ENCODE results near the gene PEX13.

The PEX13 gene

GRCh38 chr2:61065714-61066709 lies 48.5 kb downstream of the PEX13 start, which contains the start of gene SANBR:
Gene SANBR (plus strand): TSS chr2:61065871. CDS start chr2:61070351, 4,480 bp downstream.
- peak in 55 of 56 donors; percentile 11 to 92 (median 78) for DNase-seq

GRCh38 chr2:61074100-61074499 lies 56.6 kb downstream of the PEX13 start:
- no peak for DNase-seq

- no peak for DNase-seq
Observed at GRCh38 chr2:61085883-61086282, 68.4 kb downstream of the PEX13 start.

GRCh38 chr2:61089797-61090196 lies 72.3 kb downstream of the PEX13 start:
- DNase-seq = no peak

- DNase-seq = no peak
Observed at GRCh38 chr2:61090386-61090921, 72.9 kb downstream of the PEX13 start.

GRCh38 chr2:61091485-61091884 lies 74.0 kb downstream of the PEX13 start:
- DNase-seq = no peak

GRCh38 chr2:61096438-61096837 lies 78.9 kb downstream of the PEX13 start:
- DNase-seq = no peak

GRCh38 chr2:61100801-61101200 lies 83.3 kb downstream of the PEX13 start:
- no peak for DNase-seq
